ENCODE results near the gene VSTM2L. TPM values are rescaled to one million over a fixed set of nuclear protein-coding genes. Genes with fewer than 3 reads are reported as not detected.

VSTM2L gene
- total and polyA plus RNA-seq, 2 of the 4 experiments (the other 2 are of a cell fraction): 0.18 to 0.19 TPM

- H3K4me1 ChIP-seq (ENCODE audit: control insufficient read depth, insufficient read depth, low read length): no peaks in the 10 kb centered on the region
- H3K4me2 ChIP-seq (ENCODE audit: low read depth, low read length): no peak overlapping the region
- H3K9ac ChIP-seq (ENCODE audit: low read depth, low read length): no peak overlapping the region
- H3K4me3 ChIP-seq (ENCODE audit: insufficient read depth, low read depth, low read length): no peak overlapping the region
- H4K20me1 ChIP-seq (ENCODE audit: insufficient read depth, low read length): peaks cover 5% of the 10 kb centered on the region; the same call in 1 of the 2 replicates
- H2AK5ac ChIP-seq (ENCODE audit: low read depth, low read length): no peak overlapping the region
- H3K9me1 ChIP-seq (ENCODE audit: insufficient read depth, low read length): 0 out of 2 replicates have a peak, but pooled peaks cover 3% of the 10 kb centered on the region
- H2BK20ac ChIP-seq (ENCODE audit: low read depth, low read length): no peak overlapping the region
- no peaks in the 10 kb centered on the region for H3K36me3 ChIP-seq (ENCODE audit: control insufficient read depth, insufficient read depth, low read length)
- peaks cover 38% of the 10 kb centered on the region for H3K27me3 ChIP-seq (ENCODE audit: control insufficient read depth, insufficient read depth, low read length)
- H2BK15ac ChIP-seq (ENCODE audit: low read depth, low read length): no peak overlapping the region
- in situ Hi-C loops (cut with MboI; ENCODE audit: low sequenced_read_pairs): no loop called here
- no peak overlapping the region for H3K4ac ChIP-seq (ENCODE audit: low read depth, low read length)
- dilution Hi-C loops (cut with HindIII; ENCODE audit: low sequenced_read_pairs, unreplicated experiment): no loop called here
- H2BK5ac ChIP-seq (ENCODE audit: low read depth, low read length, poor library complexity, severe bottlenecking): no peak overlapping the region
- H2AFZ ChIP-seq (replicated peaks; ENCODE audit: low read length, poor library complexity): no peak overlapping the region
- H4K8ac ChIP-seq (ENCODE audit: low read depth in 2 of 2, low read length in 2 of 2): no peak overlapping the region
- H4K91ac ChIP-seq (ENCODE audit: insufficient read depth, low read depth, low read length): no peak overlapping the region
- no peak overlapping the region for H2AK9ac ChIP-seq (replicated peaks; ENCODE audit: low read depth, low read length, poor library complexity)
- DNase-seq: no peak
- no peak overlapping the region for H2BK120ac ChIP-seq (ENCODE audit: low read depth, low read length)
- intact Hi-C loops (cut with micrococcal nuclease): no loop called here
- no peak overlapping the region for H3K56ac ChIP-seq (ENCODE audit: extremely low read depth, insufficient read depth, low read length)
- no TSS peak for BruUV-seq (replicated peaks)
- no peak overlapping the region for H3K14ac ChIP-seq (replicated peaks; ENCODE audit: low read depth, low read length)
- no peak overlapping the region for H4K5ac ChIP-seq (ENCODE audit: low read depth, low read length)
- no peaks in the 10 kb centered on the region for H3K9me3 ChIP-seq (ENCODE audit: control insufficient read depth, insufficient read depth, low read length)
- no peak overlapping the region for H3K18ac ChIP-seq (ENCODE audit: low read depth, low read length)
- H3K23ac ChIP-seq (ENCODE audit: low read depth, low read length): no peak overlapping the region
- no peak for ATAC-seq (ENCODE audit: low read depth)
- H3K27ac ChIP-seq (ENCODE audit: insufficient read depth, low read length): no peak overlapping the region
- WGBS, 2 experiments (ENCODE audit: extremely low coverage in 2 of 2, insufficient read length in 1 of 2): no CpG with 5 or more reads among the region's 4 CpGs
- no peak for TF ChIP-seq ELK1 (IDR thresholded peaks at IDR 0.05; ENCODE audit: borderline replicate concordance, low read depth, low read length)
- TF ChIP-seq SMC3 (IDR thresholded peaks at IDR 0.05; ENCODE audit: low read depth, low read length): no peak
- TF ChIP-seq MAFK (IDR thresholded peaks at IDR 0.05; ENCODE audit: low read depth, low read length): no peak
- TF ChIP-seq FOS (IDR thresholded peaks at IDR 0.05; ENCODE audit: low read depth, low read length): no peak
- no peak for TF ChIP-seq CHD1 (IDR thresholded peaks at IDR 0.05; ENCODE audit: low read depth, low read length)
- TF ChIP-seq CTCF (conservative IDR thresholded peaks at IDR 0.05; ENCODE audit: low read depth, low read length): no peak
- no peak for TF ChIP-seq BHLHE40 (IDR thresholded peaks at IDR 0.05; ENCODE audit: low read depth, low read length)
- TF ChIP-seq MAZ (IDR thresholded peaks at IDR 0.05; ENCODE audit: borderline replicate concordance, low read depth, low read length): no peak
- no peak for TF ChIP-seq USF2 (IDR thresholded peaks at IDR 0.05; ENCODE audit: low read depth, low read length)
- no peak for TF ChIP-seq RFX5 (IDR thresholded peaks at IDR 0.05; ENCODE audit: low read depth, low read length)
- TF ChIP-seq CEBPB (IDR thresholded peaks at IDR 0.05; ENCODE audit: low read depth, low read length): no peak
- no peak for TF ChIP-seq MXI1 (IDR thresholded peaks at IDR 0.05; ENCODE audit: borderline replicate concordance, low read depth, low read length)
- no peak for TF ChIP-seq NFE2L2 (IDR thresholded peaks at IDR 0.05; ENCODE audit: low read depth, low read length)
- TF ChIP-seq POLR2A (IDR thresholded peaks at IDR 0.05; ENCODE audit: low read depth, low read length): no peak
- no peak for TF ChIP-seq RCOR1 (IDR thresholded peaks at IDR 0.05; ENCODE audit: insufficient replicate concordance, low read length)
- TF ChIP-seq RAD21 (IDR thresholded peaks at IDR 0.05; ENCODE audit: low read length): no peak
- H3K79me1 ChIP-seq (ENCODE audit: low read depth in 1 of 2, low read length in 2 of 2): no peaks in the 10 kb centered on the region
- POLR2A ChIA-PET (ENCODE audit: unreplicated experiment): no interaction called here
- CTCF ChIA-PET: no interaction called here
These were observed 8.5 kb upstream of the VSTM2L start for GRCh38 chr20:37894454-37894853.
